HFF-Myc (cell line): ENCODE measurements around the gene TMEM35B.

Experiments used
- DNase-seq: peaks from one replicate; pipeline ENCODE4 v3.0.0-alpha.2; 2011; ENCODE audit warnings: low read depth; ENCODE audit errors: extremely low read depth
- H3K4me3 ChIP-seq: replicated peaks from 2 replicates; pipeline ENCODE4 v1.5.1; 2011; ENCODE audit warnings: low read depth, mild to moderate bottlenecking, control low read depth, low read length
- CTCF ChIP-seq: IDR thresholded peaks from 2 replicates; pipeline ENCODE4 v1.5.1; 2012; ENCODE audit warnings: mild to moderate bottlenecking, low read depth, low read length, control low read depth; ENCODE audit errors: missing control alignments

TMEM35B gene

GRCh38 chr1:34977858-34978257, 7.3 kb downstream of the TMEM35B start:
- DNase-seq = no peak
- H3K4me3 ChIP-seq = no peak overlapping the region
- no peak for TF ChIP-seq CTCF

- no peak overlapping the region for H3K4me3 ChIP-seq
- TF ChIP-seq CTCF = no peak
- DNase-seq = no peak
Observed at GRCh38 chr1:34977210-34977471, 8.0 kb downstream of the TMEM35B start.

GRCh38 chr1:34976384-34977209, 8.6 kb downstream of the TMEM35B start:
- no peak overlapping the region for H3K4me3 ChIP-seq
- DNase-seq = no peak
- TF ChIP-seq CTCF = no peak

- no peak overlapping the region for H3K4me3 ChIP-seq
- DNase-seq = no peak
- no peak for TF ChIP-seq CTCF
Observed at GRCh38 chr1:34975771-34976170, 9.4 kb downstream of the TMEM35B start.

- no peak overlapping the region for H3K4me3 ChIP-seq
- no peak for DNase-seq
- TF ChIP-seq CTCF = no peak
Observed at GRCh38 chr1:34975338-34975737, 9.8 kb downstream of the TMEM35B start.

GRCh38 chr1:34974626-34975025, 10.5 kb downstream of the TMEM35B start:
- TF ChIP-seq CTCF = no peak
- DNase-seq = no peak

GRCh38 chr1:34973326-34973725, 11.8 kb downstream of the TMEM35B start:
- no peak for TF ChIP-seq CTCF
- H3K4me3 ChIP-seq = no peak overlapping the region
- no peak for DNase-seq

More at GRCh38 chr1:34974626-34975025, 10.5 kb downstream of the TMEM35B start:
- H3K4me3 ChIP-seq = no peak overlapping the region
